22Rv1 (cell line): Measurements from ENCODE around the gene ADGRG2.

Experiments
- ZFX ChIP-seq: fragments of 450-650 bp; IDR thresholded peaks from 2 replicates; pipeline ENCODE4 v1.6.1; 2017; ENCODE audit warnings: antibody characterized with exemption, borderline replicate concordance
- TF ChIP-seq, protein P1 (sequence below): fragments of 450-650 bp; IDR thresholded peaks from 2 replicates; pipeline ENCODE4 v1.5.1; 2017; ENCODE audit warnings: mild to moderate bottlenecking

DNA sequence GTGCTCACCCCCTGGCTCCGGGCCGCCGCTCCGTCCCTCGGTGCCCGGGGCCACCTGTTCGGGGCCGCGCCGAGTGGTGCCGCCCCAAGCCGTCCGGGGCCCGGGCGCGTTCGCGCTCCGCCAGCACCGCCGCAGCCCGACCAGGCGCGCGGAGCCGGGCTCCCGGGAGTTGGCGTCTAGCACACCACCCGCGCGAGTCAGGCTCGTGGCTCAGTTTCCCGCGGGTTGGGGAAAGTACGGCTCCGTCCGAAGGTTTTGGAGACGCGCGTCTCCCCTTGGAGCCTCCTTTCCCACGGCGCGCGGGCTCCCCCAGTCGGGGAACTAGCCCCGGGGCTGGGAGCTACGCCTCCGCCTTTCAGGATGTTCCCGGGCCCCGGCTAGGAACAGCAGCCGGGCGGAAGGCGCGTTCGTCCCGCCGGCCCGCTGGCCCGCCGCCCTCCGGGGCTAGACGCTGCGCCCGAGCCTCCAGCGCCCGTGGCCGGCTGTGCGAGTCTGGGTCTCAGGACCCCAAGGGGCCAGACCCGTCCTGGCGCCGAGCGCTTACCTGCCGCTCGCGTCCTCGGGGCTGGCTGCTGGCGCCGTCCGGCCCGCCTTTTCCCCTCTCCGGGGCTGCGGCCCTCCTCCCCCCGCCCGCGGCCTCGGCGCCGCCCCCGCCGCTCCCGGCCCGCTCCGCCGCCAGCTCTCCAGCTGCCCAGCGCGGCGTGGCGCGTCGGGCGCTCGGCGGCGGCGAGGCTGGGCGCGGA is at the start of gene ADGRG2:
- TF ChIP-seq, protein P1, sequence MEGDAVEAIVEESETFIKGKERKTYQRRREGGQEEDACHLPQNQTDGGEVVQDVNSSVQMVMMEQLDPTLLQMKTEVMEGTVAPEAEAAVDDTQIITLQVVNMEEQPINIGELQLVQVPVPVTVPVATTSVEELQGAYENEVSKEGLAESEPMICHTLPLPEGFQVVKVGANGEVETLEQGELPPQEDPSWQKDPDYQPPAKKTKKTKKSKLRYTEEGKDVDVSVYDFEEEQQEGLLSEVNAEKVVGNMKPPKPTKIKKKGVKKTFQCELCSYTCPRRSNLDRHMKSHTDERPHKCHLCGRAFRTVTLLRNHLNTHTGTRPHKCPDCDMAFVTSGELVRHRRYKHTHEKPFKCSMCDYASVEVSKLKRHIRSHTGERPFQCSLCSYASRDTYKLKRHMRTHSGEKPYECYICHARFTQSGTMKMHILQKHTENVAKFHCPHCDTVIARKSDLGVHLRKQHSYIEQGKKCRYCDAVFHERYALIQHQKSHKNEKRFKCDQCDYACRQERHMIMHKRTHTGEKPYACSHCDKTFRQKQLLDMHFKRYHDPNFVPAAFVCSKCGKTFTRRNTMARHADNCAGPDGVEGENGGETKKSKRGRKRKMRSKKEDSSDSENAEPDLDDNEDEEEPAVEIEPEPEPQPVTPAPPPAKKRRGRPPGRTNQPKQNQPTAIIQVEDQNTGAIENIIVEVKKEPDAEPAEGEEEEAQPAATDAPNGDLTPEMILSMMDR = no peak
- TF ChIP-seq ZFX = no peak
